Lung (tissue), 12 donors: ENCODE measurements around the gene SPPL2B. TPM values are rescaled to one million over a fixed set of nuclear protein-coding genes. Genes with fewer than 3 reads are reported as not detected.

Source experiments
- ATAC-seq: fragments of 200-7000 bp; cut with Tn5 transposase; one replicate; pipeline ENCODE4 v1.9.1; 2020; ENCODE audit warnings: moderate number of reproducible peaks; ENCODE audit not compliant: insufficient read depth, low FRiP score
- DNase-seq, 3 donors: peaks; one replicate each; pipeline ENCODE4 v3.0.0-alpha.2; 2013 to 2017
- H3K27ac ChIP-seq, 2 donors: one replicate each; pipeline ENCODE4 v1.5.1; 2013; ENCODE audit warnings: mild to moderate bottlenecking in 2 of 2, moderate library complexity in 2 of 2, control low read depth in 1 of 2, inconsistent platforms in 1 of 2, low read depth in 1 of 2, low read length in 1 of 2
- H3K27me3 ChIP-seq, 3 donors: one replicate each; pipeline ENCODE4 v1.5.1; 2013; ENCODE audit warnings: low read length in 2 of 3; ENCODE audit not compliant: control insufficient read depth in 3 of 3, insufficient read depth in 3 of 3
- H3K36me3 ChIP-seq, 4 donors: one replicate each; pipeline ENCODE4 v1.5.1; 2013; ENCODE audit warnings: low read length in 4 of 4, mild to moderate bottlenecking in 1 of 4, moderate library complexity in 1 of 4; ENCODE audit not compliant: control insufficient read depth in 4 of 4, insufficient read depth in 4 of 4
- H3K4me1 ChIP-seq, 5 donors: one replicate each; pipeline ENCODE4 v1.5.1; 2013; ENCODE audit warnings: low read length in 5 of 5, mild to moderate bottlenecking in 2 of 5, moderate library complexity in 1 of 5; ENCODE audit not compliant: control insufficient read depth in 5 of 5, insufficient read depth in 5 of 5
- H3K4me3 ChIP-seq: one replicate; pipeline ENCODE4 v1.5.1; 2013; ENCODE audit warnings: mild to moderate bottlenecking, control low read depth, moderate library complexity
- H3K9ac ChIP-seq, 2 donors: one replicate each; pipeline ENCODE4 v1.5.1; 2013; ENCODE audit warnings: low read length in 2 of 2, control low read depth in 1 of 2; ENCODE audit not compliant: insufficient read depth in 1 of 2
- H3K9me3 ChIP-seq, 4 donors: one replicate each; pipeline ENCODE4 v1.5.1; 2013; ENCODE audit warnings: low read length in 3 of 4, mild to moderate bottlenecking in 1 of 4, moderate library complexity in 1 of 4; ENCODE audit not compliant: control insufficient read depth in 4 of 4, insufficient read depth in 3 of 4
- CTCF ChIP-seq: IDR thresholded peaks from 2 replicates; pipeline ENCODE4 v1.5.1; 2012; ENCODE audit warnings: mild to moderate bottlenecking; ENCODE audit errors: control extremely low read depth, extremely low read depth
- WGBS, 2 donors: extraction: QIAGEN DNeasy Blood & Tissue Kit; methylation state at CpG; one replicate each; pipeline ENCODE4 v1.1.7; 2013; 5-methylcytosine and 5-hydroxymethylcytosine counted together
- polyA plus RNA-seq, 2 donors: library from polyadenylated mRNA; stranded (reverse); fragments of 200-250 nt; gene quantifications; one replicate each; pipeline ENCODE4 v1.2.1, GENCODE V29; 2013
- total RNA-seq, 2 donors: library from RNA; depleted of rRNA in 1 of 2; stranded (reverse); fragments of >200 nt in 1 of 2; gene quantifications; one replicate each; pipeline ENCODE4 v1.2.1, GENCODE V29; 2014 to 2021
- donor health status: control.
- donor health status: control.
- donor health status: Bipolar disorder and iron deficiency.
- donor health status: healthy.
- donor health status: DM: yes; HTN: yes; CAD: no.

Gene SPPL2B
- total and polyA plus RNA-seq, 4 donors, result 34.4 to 86.1 (median 48.8) TPM

- Histone ChIP-seq H3K27ac (peak overlapping the region in 1 of 2 donors; percentile 9), H3K9ac (no peak overlapping the region), H3K4me1 (no peaks in the 10 kb centered on the region), H3K4me3 (no peak overlapping the region), H3K27me3 (peaks cover 0 to 5% (median 3%) of the 10 kb centered on the region in 3 donors), H3K9me3 (peaks cover 0 to 6% (median 2%) of the 10 kb centered on the region in 4 donors), H3K36me3 (no peaks in the 10 kb centered on the region)
- peak; percentile 55 for TF ChIP-seq CTCF
- DNase-seq (peak; percentile 58 to 66 (median 61)), ATAC-seq (peak; percentile 59)
- WGBS, 2 donors, result 23 to 26% methylated on average over 22 of the region's 22 CpGs
Measured at GRCh38 chr19:2315818-2316353, 12.6 kb upstream of the SPPL2B start.

DNA sequence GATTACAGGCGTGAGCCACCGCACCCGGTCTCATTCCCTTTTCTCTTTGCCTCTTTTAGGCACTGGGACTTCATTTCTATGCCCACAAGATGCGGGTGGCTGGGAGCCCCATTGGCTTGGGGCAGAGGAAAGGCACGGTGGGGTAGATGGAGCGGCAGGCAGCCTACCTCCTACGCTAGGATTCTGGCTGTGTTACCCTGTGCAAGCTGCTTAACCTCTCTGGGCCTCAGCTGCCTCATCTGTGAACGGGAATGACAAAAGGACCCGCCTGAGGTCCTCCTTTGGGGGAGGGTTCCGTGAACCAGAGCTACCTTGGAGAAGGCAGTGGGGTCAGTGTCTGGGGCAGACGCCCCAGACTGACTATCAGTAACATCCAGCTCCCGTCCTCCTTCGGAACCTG lies 11.2 kb upstream of the SPPL2B start:
- 91 to 93% methylated on average over 13 of the region's 13 CpGs for WGBS, 2 donors
- Histone ChIP-seq H3K27me3 (peaks cover 0 to 5% (median under 1%) of the 10 kb centered on the region in 3 donors), H3K9ac (no peak overlapping the region), H3K36me3 (peaks cover 0 to 10% (median 0%) of the 10 kb centered on the region in 4 donors), H3K9me3 (peaks cover 0 to 6% (median 2%) of the 10 kb centered on the region in 4 donors), H3K27ac (no peak overlapping the region), H3K4me3 (no peak overlapping the region), H3K4me1 (no peaks in the 10 kb centered on the region)
- no peak for ATAC-seq
- DNase-seq, result no peak
- no peak for TF ChIP-seq CTCF

- ATAC-seq, result no peak
- peaks cover 0 to 6% (median 2%) of the 10 kb centered on the region in 4 donors for H3K9me3 ChIP-seq
- H3K36me3 ChIP-seq, result peaks cover 0 to 10% (median 0%) of the 10 kb centered on the region in 4 donors
- no peak overlapping the region for H3K9ac ChIP-seq
- no peak for DNase-seq
- no peak for TF ChIP-seq CTCF
- 67 to 80% methylated on average over 22 to 25 of the region's 25 CpGs for WGBS, 2 donors
- H3K4me3 ChIP-seq, result no peak overlapping the region
- H3K27ac ChIP-seq, result no peak overlapping the region
- peaks cover 0 to 5% (median 0%) of the 10 kb centered on the region in 3 donors for H3K27me3 ChIP-seq
- no peaks in the 10 kb centered on the region for H3K4me1 ChIP-seq
Measured at GRCh38 chr19:2317756-2318155, 10.7 kb upstream of the SPPL2B start.

GRCh38 chr19:2318923-2319322 lies 9.6 kb upstream of the SPPL2B start:
- Histone ChIP-seq H3K4me3 (no peak overlapping the region), H3K9me3 (peaks cover 0 to 6% (median 2%) of the 10 kb centered on the region in 4 donors), H3K27me3 (peaks cover 0 to 2% (median 0%) of the 10 kb centered on the region in 3 donors), H3K9ac (no peak overlapping the region), H3K27ac (no peak overlapping the region), H3K4me1 (no peaks in the 10 kb centered on the region), H3K36me3 (peaks cover 0 to 20% (median 0%) of the 10 kb centered on the region in 4 donors)
- DNase-seq (no peak), ATAC-seq (no peak)
- WGBS, 2 donors, result 71 to 75% methylated on average over 6 of the region's 6 CpGs
- no peak for TF ChIP-seq CTCF
